K562 (cell line): ENCODE results near the gene HEPHL1. TPM values are rescaled to one million over a fixed set of nuclear protein-coding genes. Genes with fewer than 3 reads are reported as not detected.

ENCODE experiments used
- ATAC-seq: fragments of 200-7000 bp; cut with Tn5 transposase; 3 replicates; pipeline ENCODE4 v1.9.1; 2020; ENCODE audit warnings: moderate library complexity
- BruUV-seq: library from RNA; stranded (reverse); fragments of 400-500 nt; replicated peaks from 2 replicates; lab custom pipeline; 2021; lab: Mats Ljungman, UMichigan
- CTCF ChIA-PET: fragments of 300-600 bp; formaldehyde crosslinking; extraction: SDS; loops from one replicate; lab custom pipeline; 2021; ENCODE audit warnings: low intra/inter-chr PET ratio; lab: Yijun Ruan, JAX
- POLR2A ChIA-PET: fragments of 300-600, 350-650 bp; sonication (Branson Sonifier 250); formaldehyde crosslinking; extraction: SDS; loops from one replicate; lab custom pipeline; 2021; ENCODE audit warnings: antibody characterized with exemption, inconsistent platforms; lab: Yijun Ruan, JAX
- DNase-seq, 4 experiments: peaks; one replicate each; pipeline versions ENCODE4 v3.0.0 to v3.0.0-alpha.2; 2011 to 2018; ENCODE audit warnings: low spot score in 3 of 4, mixed read lengths in 3 of 4; ENCODE audit errors: extremely low read depth in 1 of 4
- FAIRE-seq: peaks from 2 replicates; lab custom pipeline; 2011; peaks lifted over from hg19 to GRCh38; lab: Jason Lieb, UNC
- H2AFZ ChIP-seq: 2 replicates; pipeline ENCODE4 v1.6.0; 2011; ENCODE audit warnings: low read depth, low read length, control low read depth, inconsistent platforms
- H3K27ac ChIP-seq: fragments of 200-600 bp; 3 replicates; pipeline ENCODE4 v1.8.0; 2011; ENCODE audit warnings: low read depth, mild to moderate bottlenecking, control low read depth, inconsistent platforms, low read length, moderate library complexity, mixed read lengths; ENCODE audit errors: extremely low read depth
- H3K27me3 ChIP-seq, 2 experiments: fragments of 300-600 bp in 1 of 2; 2 replicates in 1 of 2; 3 replicates in 1 of 2; pipeline versions ENCODE4 v1.6.0 to v1.8.0; 2011; ENCODE audit warnings: inconsistent platforms in 2 of 2, low read length in 2 of 2, mild to moderate bottlenecking in 1 of 2, mixed read lengths in 1 of 2, moderate library complexity in 1 of 2; ENCODE audit not compliant: control insufficient read depth in 2 of 2, insufficient read depth in 2 of 2
- H3K36me3 ChIP-seq: fragments of 300-600 bp; 3 replicates; pipeline ENCODE4 v1.8.0; 2011; ENCODE audit warnings: mild to moderate bottlenecking, low read length, inconsistent platforms; ENCODE audit not compliant: control insufficient read depth, insufficient read depth
- H3K4me1 ChIP-seq, 2 experiments: fragments of 200-600 bp in 1 of 2; replicated peaks in 1 of 2; 2 replicates in 1 of 2; 3 replicates in 1 of 2; pipeline versions ENCODE4 v1.5.1 to v1.8.0; 2011; ENCODE audit warnings: inconsistent platforms in 2 of 2, low read length in 2 of 2, mild to moderate bottlenecking in 1 of 2, mixed read lengths in 1 of 2, moderate library complexity in 1 of 2; ENCODE audit not compliant: control insufficient read depth in 2 of 2, insufficient read depth in 2 of 2
- H3K4me2 ChIP-seq: 2 replicates; pipeline ENCODE4 v1.6.1; 2011; ENCODE audit warnings: low read length, control low read depth, inconsistent platforms, mixed read lengths; ENCODE audit not compliant: insufficient read depth
- H3K4me3 ChIP-seq: fragments of 200-600 bp; sonication (generic), shearing (Covaris generic); 2 replicates; pipeline ENCODE4 v1.5.1; 2016; ENCODE audit warnings: control low read depth, inconsistent platforms
- H3K79me2 ChIP-seq: fragments of 200-600 bp; 3 replicates; pipeline ENCODE4 v1.8.0; 2011; ENCODE audit warnings: low read length, inconsistent platforms; ENCODE audit not compliant: control insufficient read depth, insufficient read depth
- H3K9ac ChIP-seq, 2 experiments: 2 replicates each; pipeline versions ENCODE4 v1.6.0 to v1.6.1; 2011; ENCODE audit warnings: low read depth in 2 of 2, low read length in 2 of 2, control low read depth in 1 of 2, inconsistent platforms in 1 of 2, mild to moderate bottlenecking in 1 of 2, mixed read lengths in 1 of 2; ENCODE audit not compliant: insufficient read depth in 1 of 2
- H3K9me1 ChIP-seq: one replicate; pipeline ENCODE4 v1.6.0; 2011; ENCODE audit warnings: inconsistent platforms, mild to moderate bottlenecking, low read length, moderate library complexity; ENCODE audit not compliant: control insufficient read depth, insufficient read depth
- H3K9me3 ChIP-seq: replicated peaks from 2 replicates; pipeline ENCODE4 v1.5.1; 2011; ENCODE audit warnings: low read depth, low read length, inconsistent platforms; ENCODE audit not compliant: control insufficient read depth, insufficient read depth
- H4K20me1 ChIP-seq: replicated peaks from 2 replicates; pipeline ENCODE4 v1.6.1; 2011; ENCODE audit warnings: low read length, inconsistent platforms, mixed read lengths; ENCODE audit not compliant: control insufficient read depth, insufficient read depth
- ATF3 ChIP-seq, 2 experiments: fragments of 450-650 bp in 1 of 2; sonication (generic) in 1 of 2; formaldehyde crosslinking in 1 of 2; IDR thresholded peaks in 1 of 2; conservative IDR thresholded peaks in 1 of 2; 2 replicates each; pipeline versions ENCODE4 v1.6.1 to v1.8.1; 2016 to 2023; ENCODE audit warnings: mild to moderate bottlenecking in 2 of 2, moderate library complexity in 2 of 2, inconsistent platforms in 1 of 2, missing genetic modification reagents in 1 of 2
- ATF7 ChIP-seq: fragments of 450-650 bp; IDR thresholded peaks from 2 replicates; pipeline ENCODE4 v1.7.1; 2014; ENCODE audit warnings: mild to moderate bottlenecking, moderate library complexity
- CEBPG ChIP-seq, 3 experiments: fragments of 200-800 bp in 1 of 3; sonication (Bioruptor generic) in 1 of 3; sonication (generic) in 1 of 3; formaldehyde crosslinking in 1 of 3; IDR thresholded peaks in 2 of 3; conservative IDR thresholded peaks in 1 of 3; 2 replicates each; pipeline versions ENCODE4 v1.6.1 to v1.8.0; 2016 to 2022; ENCODE audit warnings: missing compliant biosample characterization in 2 of 3, missing genetic modification characterization in 2 of 3, mild to moderate bottlenecking in 1 of 3, missing genetic modification reagents in 1 of 3
- CREBBP ChIP-seq: IDR thresholded peaks from one replicate; pipeline ENCODE4 v1.6.1; 2012; ENCODE audit warnings: low read depth, mild to moderate bottlenecking, control low read depth, inconsistent platforms, low read length
- CTBP1 ChIP-seq: fragments of 450-650 bp; IDR thresholded peaks from 2 replicates; pipeline ENCODE4 v1.6.1; 2016; ENCODE audit warnings: borderline replicate concordance
- DDX20 ChIP-seq: fragments of 450-650 bp; IDR thresholded peaks from 2 replicates; pipeline ENCODE4 v1.6.1; 2016; ENCODE audit warnings: missing genetic modification characterization, low read depth, mild to moderate bottlenecking, missing compliant biosample characterization, moderate library complexity
- E2F3 ChIP-seq: fragments of 250-450 bp; sonication (Bioruptor Pico); IDR thresholded peaks from 2 replicates; pipeline ENCODE4 v1.4.0; 2020; ENCODE audit warnings: mild to moderate bottlenecking
- EP300 ChIP-seq: IDR thresholded peaks from 2 replicates; pipeline ENCODE4 v1.6.1; 2012; ENCODE audit warnings: low read length, improper control_type of control experiment
- FOXA3 ChIP-seq, 2 experiments: fragments of 450-650 bp in 1 of 2; sonication (generic) in 1 of 2; formaldehyde crosslinking; IDR thresholded peaks in 1 of 2; conservative IDR thresholded peaks in 1 of 2; 2 replicates each; pipeline versions ENCODE4 v1.4.0 to v1.8.0; 2020 to 2022; ENCODE audit warnings: mild to moderate bottlenecking in 2 of 2, missing genetic modification reagents in 1 of 2
- HDAC1 ChIP-seq, 2 experiments: fragments of 450-650 bp; IDR thresholded peaks; 2 replicates each; pipeline ENCODE4 v1.6.1; 2016 to 2017; ENCODE audit warnings: inconsistent platforms in 1 of 2, mild to moderate bottlenecking in 1 of 2, moderate library complexity in 1 of 2
- HNRNPLL ChIP-seq: fragments of 200-400 bp; formaldehyde crosslinking; IDR thresholded peaks from 2 replicates; pipeline ENCODE4 v1.6.1; 2017; ENCODE audit warnings: low read length, low read depth, mild to moderate bottlenecking; ENCODE audit not compliant: poor library complexity, severe bottlenecking
- IRF1 ChIP-seq: sonication (generic); formaldehyde crosslinking; IDR thresholded peaks from 2 replicates; pipeline ENCODE4 v1.8.0; 2022; ENCODE audit warnings: missing genetic modification reagents, mild to moderate bottlenecking, borderline replicate concordance
- JUND ChIP-seq, 2 experiments: IDR thresholded peaks; 2 replicates in 1 of 2; 3 replicates in 1 of 2; pipeline ENCODE4 v1.6.1; 2011; ENCODE audit warnings: borderline replicate concordance in 2 of 2, low read depth in 2 of 2, low read length in 2 of 2, improper control_type of control experiment in 1 of 2, missing biosample characterization in 1 of 2, missing genetic modification characterization in 1 of 2, missing genetic modification reagents in 1 of 2
- PHB2 ChIP-seq: fragments of 450-650 bp; IDR thresholded peaks from 2 replicates; pipeline ENCODE4 v1.6.1; 2017; ENCODE audit warnings: low read depth
- PRMT5 ChIP-seq: sonication (generic); formaldehyde crosslinking; IDR thresholded peaks from 2 replicates; pipeline ENCODE4 v1.5.0; 2020; ENCODE audit warnings: missing genetic modification reagents
- SREBF1 ChIP-seq: fragments of 150-350 bp; IDR thresholded peaks from 2 replicates; pipeline ENCODE4 v1.6.1; 2014; ENCODE audit warnings: antibody characterized with exemption, low read depth, low read length, borderline replicate concordance
- TCFL5 ChIP-seq: fragments of 250-450 bp; sonication (Bioruptor Pico); conservative IDR thresholded peaks from 2 replicates; pipeline ENCODE4 v1.6.1; 2021; ENCODE audit warnings: mild to moderate bottlenecking, moderate library complexity, matching md5 sums
- ZNF23 ChIP-seq: fragments of 250-450 bp; sonication (Bioruptor Pico); IDR thresholded peaks from 2 replicates; pipeline ENCODE4 v1.4.0; 2020; ENCODE audit warnings: mild to moderate bottlenecking
- ZNF232 ChIP-seq: sonication (generic); formaldehyde crosslinking; IDR thresholded peaks from 2 replicates; pipeline ENCODE4 v1.8.0; 2022; ENCODE audit warnings: mild to moderate bottlenecking, missing genetic modification reagents
- ZNF41 ChIP-seq: fragments of 250-450 bp; sonication (Bioruptor Pico); conservative IDR thresholded peaks from 2 replicates; pipeline ENCODE4 v1.4.0; 2020; ENCODE audit warnings: mild to moderate bottlenecking
- ZNF764 ChIP-seq: fragments of 250-450 bp; sonication (Bioruptor Pico); IDR thresholded peaks from 2 replicates; pipeline ENCODE4 v1.4.0; 2020; ENCODE audit warnings: low read depth, mild to moderate bottlenecking, moderate library complexity
- WGBS: fragments of 100-300 bp; shearing (Covaris generic); methylation state at CpG from one replicate; pipeline ENCODE4 v1.1.6; 2016; ENCODE audit warnings: low coverage, mixed read lengths; ENCODE audit not compliant: insufficient coverage; ENCODE audit errors: missing lambda C conversion rate; 5-methylcytosine and 5-hydroxymethylcytosine counted together
- in situ Hi-C: fragments of 300-500 bp; cut with MboI; formaldehyde crosslinking; loops from 4 replicates; pipeline ENCODE4 v1.15.0; 2018; ENCODE audit warnings: inconsistent platforms, mixed read lengths
- intact Hi-C: fragments of 100-400 bp; cut with micrococcal nuclease; formaldehyde crosslinking; loops from 2 replicates; pipeline ENCODE4 v1.14.2; 2022
- polyA plus RNA-seq, 8 experiments: library from polyadenylated mRNA; depleted of rRNA in 4 of 8; stranded (reverse) in 5 of 8; unstranded in 3 of 8; fragments of >200 nt; fragmentation: Nextera tagmentation in 2 of 8; fragmentation: Illumina TruSeq in 1 of 8; extraction: Ambion mirVana in 2 of 8; extraction: Trizol in 1 of 8; gene quantifications; 2 replicates each; pipeline versions ENCODE4 v1.2.1 to v1.2.3, GENCODE V29; 2011 to 2014; ENCODE audit warnings: inconsistent platforms in 1 of 8, missing spikeins in 1 of 8
- total RNA-seq, 7 experiments: library from RNA; depleted of rRNA in 6 of 7; stranded (reverse); fragments of >200 nt in 6 of 7; fragmentation: Illumina TruSeq in 2 of 7; extraction: Trizol in 2 of 7; gene quantifications; 2 replicates each; pipeline versions ENCODE4 v1.2.1 to v1.2.3, GENCODE V29; 2011 to 2021; ENCODE audit warnings: low replicate concordance in 1 of 7

The HEPHL1 gene
- total and polyA plus RNA-seq, 9 of the 15 experiments (the other 6 are each of a cell fraction or from before 2014, with no cell fraction given), result 0.01 TPM; not detected in 8

- Histone ChIP-seq H3K9me3 (no peaks in the 10 kb centered on the region), H3K4me2 (no peak overlapping the region; the same call in 1 of the 2 replicates), H3K4me3 (no peak overlapping the region), H2AFZ (0 out of 2 replicates have a peak overlapping the region, but pooled peaks have one; percentile 25), H3K9ac (no peak overlapping the region), H3K27ac (no peak overlapping the region), H3K9me1 (no peaks in the 10 kb centered on the region), H3K4me1 (peaks cover 0 to 5% of the 10 kb centered on the region in 2 experiments; a peak in 3 of 5 replicates), H3K36me3 (no peaks in the 10 kb centered on the region), H3K27me3 (no peaks in the 10 kb centered on the region), H4K20me1 (no peaks in the 10 kb centered on the region), H3K79me2 (no peaks in the 10 kb centered on the region)
- BruUV-seq, result no TSS peak
- ATAC-seq (peak; percentile 73), DNase-seq (no peak), FAIRE-seq (no peak)
- intact Hi-C loops (loop anchor here (5.0 to 10.0 kb wide), 2 partner anchors 52 to 99 kb away; no protein-coding TSS in a partner anchor), in situ Hi-C loops (no loop called here)
- CTCF ChIA-PET, result no interaction called here
- POLR2A ChIA-PET, result no interaction called here
- 14% methylated on average over 2 of the region's 2 CpGs for WGBS
- TF ChIP-seq PRMT5 (CRISPR knock-in tag) (no peak), ZNF232 (CRISPR knock-in tag) (no peak), E2F3 (CRISPR knock-in tag) (no peak), CREBBP (no peak), TCFL5 (no peak), FOXA3 (CRISPR knock-in tag; conservative IDR thresholded peaks at IDR 0.05 in 1 of 2, IDR thresholded peaks at IDR 0.05 in 1 of 2) (no peak), ZNF41 (no peak), ATF7 (peak; percentile 33; the same call in 1 of the 2 replicates), HNRNPLL (no peak), SREBF1 (no peak), CTBP1 (0 out of 2 replicates have a peak, but pooled peaks have one; percentile 12), IRF1 (no peak), ATF3 (IDR thresholded peaks at IDR 0.05) (peak; percentile 76; the same call in 1 of the 2 replicates), ATF3 (CRISPR knock-in tag; conservative IDR thresholded peaks at IDR 0.05) (no peak), EP300 (no peak), CEBPG (CRISPR knock-in tag; IDR thresholded peaks at IDR 0.05) (no peak), CEBPG (tag; conservative IDR thresholded peaks at IDR 0.05 in 1 of 2, IDR thresholded peaks at IDR 0.05 in 1 of 2) (peak; percentile 52 to 79; a peak in 3 of 4 replicates), HDAC1 (IDR thresholded peaks at IDR 0.05) (no peak), DDX20 (tag) (no peak), JUND (IDR thresholded peaks at IDR 0.05; ENCODE audit: borderline replicate concordance, low read depth, low read length) (peak; percentile 8; the same call in 1 of the 2 replicates), JUND (tag; IDR thresholded peaks at IDR 0.05; ENCODE audit: borderline replicate concordance, low read depth, low read length) (peak; percentile 58; the same call in 1 of the 3 replicates), ZNF23 (CRISPR knock-in tag) (no peak), PHB2 (no peak), ZNF764 (CRISPR knock-in tag) (no peak)
Measured at GRCh38 chr11:94023856-94024255, 2.7 kb downstream of the HEPHL1 start.
